ENCODE data around the gene PPP1R13B. TPM values are rescaled to one million over a fixed set of nuclear protein-coding genes. Genes with fewer than 3 reads are reported as not detected.

The PPP1R13B gene
- total RNA-seq, 1 donor from 2014 or later = 16.2 TPM

DNA sequence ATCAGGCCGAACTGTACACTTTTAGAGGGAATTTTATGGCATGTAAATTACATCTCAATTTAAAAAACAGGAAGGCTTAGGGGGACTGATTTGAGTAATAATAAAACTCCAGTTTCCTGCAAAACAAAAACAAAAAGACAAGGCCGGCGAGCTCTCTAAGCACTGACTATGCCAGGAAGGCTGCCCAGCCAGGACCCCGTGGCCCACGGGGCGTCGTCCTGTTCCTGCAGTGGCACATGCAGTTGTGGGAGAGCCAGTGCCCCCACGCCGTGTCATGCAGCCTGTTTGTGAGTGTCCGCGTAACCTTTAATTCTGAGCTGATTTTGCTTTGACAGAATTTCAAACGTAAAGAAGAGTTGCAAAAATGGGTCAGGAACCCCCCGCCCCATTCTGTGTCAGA is 142.7 kb downstream of the PPP1R13B start:
- TF ChIP-seq, protein P1, sequence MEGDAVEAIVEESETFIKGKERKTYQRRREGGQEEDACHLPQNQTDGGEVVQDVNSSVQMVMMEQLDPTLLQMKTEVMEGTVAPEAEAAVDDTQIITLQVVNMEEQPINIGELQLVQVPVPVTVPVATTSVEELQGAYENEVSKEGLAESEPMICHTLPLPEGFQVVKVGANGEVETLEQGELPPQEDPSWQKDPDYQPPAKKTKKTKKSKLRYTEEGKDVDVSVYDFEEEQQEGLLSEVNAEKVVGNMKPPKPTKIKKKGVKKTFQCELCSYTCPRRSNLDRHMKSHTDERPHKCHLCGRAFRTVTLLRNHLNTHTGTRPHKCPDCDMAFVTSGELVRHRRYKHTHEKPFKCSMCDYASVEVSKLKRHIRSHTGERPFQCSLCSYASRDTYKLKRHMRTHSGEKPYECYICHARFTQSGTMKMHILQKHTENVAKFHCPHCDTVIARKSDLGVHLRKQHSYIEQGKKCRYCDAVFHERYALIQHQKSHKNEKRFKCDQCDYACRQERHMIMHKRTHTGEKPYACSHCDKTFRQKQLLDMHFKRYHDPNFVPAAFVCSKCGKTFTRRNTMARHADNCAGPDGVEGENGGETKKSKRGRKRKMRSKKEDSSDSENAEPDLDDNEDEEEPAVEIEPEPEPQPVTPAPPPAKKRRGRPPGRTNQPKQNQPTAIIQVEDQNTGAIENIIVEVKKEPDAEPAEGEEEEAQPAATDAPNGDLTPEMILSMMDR (IDR thresholded peaks at IDR 0.05) = no peak
- H3K9me3 Mint-ChIP-seq = no peaks in the 10 kb centered on the region
- ATAC-seq (ENCODE audit: low read depth) = no peak
- intact Hi-C loops (cut with micrococcal nuclease) = no loop called here
- H3K4me1 Mint-ChIP-seq = peaks cover 36% of the 10 kb centered on the region
- DNase-seq = no peak
- no peak overlapping the region for H3K27ac Mint-ChIP-seq
- CTCF ChIA-PET = no interaction called here
- H3K36me3 Mint-ChIP-seq (ENCODE audit: low read depth) = peaks cover 52% of the 10 kb centered on the region
- POLR2A ChIA-PET = interaction anchor here (0.5 to 0.9 kb wide), 2 partner anchors 11 to 55 kb away, joined by 3 read pairs; partner anchors contain the start of gene ZFYVE21
- H3K4me3 Mint-ChIP-seq = no peak overlapping the region
- no peaks in the 10 kb centered on the region for H3K27me3 Mint-ChIP-seq

DNA sequence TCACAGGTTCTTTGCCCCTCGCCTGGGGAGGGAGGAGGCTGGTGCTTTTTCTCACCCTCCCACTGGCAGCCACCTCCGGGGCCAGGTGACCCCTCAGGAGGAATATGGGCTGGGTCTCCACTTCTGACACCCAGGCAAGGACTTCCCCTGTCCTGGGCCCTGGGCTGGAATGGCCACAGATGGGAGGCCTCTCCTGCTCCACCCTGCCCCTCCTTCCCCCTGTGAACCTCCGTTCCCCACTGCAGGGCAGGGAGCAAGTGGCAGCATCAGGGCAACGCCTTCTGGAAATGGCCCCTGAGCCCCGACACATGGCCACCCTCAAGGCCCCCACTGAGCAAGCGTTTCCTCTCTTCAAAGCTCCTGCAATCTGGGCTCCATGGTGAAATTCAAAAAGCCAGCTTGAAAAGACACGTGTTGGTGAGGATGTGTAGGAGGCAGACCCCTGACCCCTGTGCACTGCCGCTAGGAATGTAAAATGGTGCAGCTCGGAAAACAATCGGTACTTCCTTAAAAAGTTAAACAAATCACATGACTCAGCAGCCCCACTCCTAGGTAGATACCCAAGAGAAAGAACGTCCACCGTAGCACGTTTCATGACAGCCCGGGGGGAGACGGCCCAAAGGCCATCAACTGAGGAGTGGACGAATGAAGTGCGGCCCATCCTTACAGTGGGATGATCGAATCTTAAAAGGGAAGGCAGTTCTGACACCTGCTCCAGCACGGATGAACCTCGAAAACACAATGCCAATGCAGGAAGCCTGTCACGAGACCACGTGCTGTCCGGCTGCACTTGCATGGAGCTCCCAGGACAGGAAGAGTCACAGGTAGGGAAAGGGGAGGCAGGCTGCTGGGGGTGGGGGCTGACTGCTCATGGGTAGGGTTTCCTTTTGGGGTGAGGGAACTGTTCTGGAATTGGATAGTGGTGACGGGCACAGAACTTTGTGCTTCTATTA is 143.7 kb downstream of the PPP1R13B start:
- Mint-ChIP-seq H3K36me3 (ENCODE audit: low read depth) (peaks cover 45% of the 10 kb centered on the region), H3K27me3 (no peaks in the 10 kb centered on the region), H3K4me1 (peaks cover 45% of the 10 kb centered on the region), H3K27ac (no peak overlapping the region), H3K4me3 (no peak overlapping the region), H3K9me3 (no peaks in the 10 kb centered on the region)
- no peak for ATAC-seq (ENCODE audit: low read depth)
- intact Hi-C loops (cut with micrococcal nuclease) = no loop called here
- CTCF ChIA-PET = no interaction called here
- TF ChIP-seq, protein P1 (IDR thresholded peaks at IDR 0.05) = no peak
- POLR2A ChIA-PET = interaction anchor here (0.5 kb wide), 1 partner anchor 54 kb away, joined by 3 read pairs; no protein-coding TSS in a partner anchor
- DNase-seq = no peak

- DNase-seq = no peak
- Mint-ChIP-seq H3K9me3 (no peaks in the 10 kb centered on the region), H3K36me3 (ENCODE audit: low read depth) (peaks cover 42% of the 10 kb centered on the region), H3K27me3 (no peaks in the 10 kb centered on the region), H3K27ac (peak overlapping the region; percentile 66), H3K4me1 (peaks cover 51% of the 10 kb centered on the region), H3K4me3 (no peak overlapping the region)
- intact Hi-C loops (cut with micrococcal nuclease) = no loop called here
- CTCF ChIA-PET = interaction anchor here (1.7 kb wide), 1 partner anchor 23 kb away, joined by 4 read pairs; no protein-coding TSS in a partner anchor
- no peak for ATAC-seq (ENCODE audit: low read depth)
- POLR2A ChIA-PET = interaction anchor here (1.2 to 2.0 kb wide), 2 partner anchors 12 to 13 kb away, joined by 3 to 7 read pairs; partner anchors contain the start of genes XRCC3 and ZFYVE21
- TF ChIP-seq, protein P1 (IDR thresholded peaks at IDR 0.05) = no peak
These were observed 144.6 kb downstream of the PPP1R13B start for GRCh38 chr14:103702497-103703432.

GRCh38 chr14:103702095-103702494 is 145.3 kb downstream of the PPP1R13B start:
- POLR2A ChIA-PET = interaction anchor here (0.5 to 2.0 kb wide), 5 partner anchors 8 to 134 kb away, joined by 3 to 9 read pairs (median 5); partner anchors contain the start of genes XRCC3 and ZFYVE21

More at GRCh38 chr14:103702095-103702494, 145.3 kb downstream of the PPP1R13B start:
- Mint-ChIP-seq H3K36me3 (ENCODE audit: low read depth) (peaks cover 47% of the 10 kb centered on the region), H3K4me3 (no peak overlapping the region), H3K27ac (peak overlapping the region; percentile 67), H3K27me3 (no peaks in the 10 kb centered on the region), H3K9me3 (no peaks in the 10 kb centered on the region), H3K4me1 (peaks cover 55% of the 10 kb centered on the region)
- DNase-seq = no peak
- peak; percentile 14 for ATAC-seq (ENCODE audit: low read depth)
- TF ChIP-seq, protein P1 (IDR thresholded peaks at IDR 0.05) = no peak
- intact Hi-C loops (cut with micrococcal nuclease) = no loop called here
- CTCF ChIA-PET = interaction anchor here (0.5 to 1.7 kb wide), 2 partner anchors 22 to 376 kb away, joined by 3 to 4 read pairs; no protein-coding TSS in a partner anchor

Measured in activated B cell treated with CpG ODN at 0.5 μM for 24 hours (primary cell).